GM21717 (cell line): ENCODE results near the gene MYH1.
"Not testable (repeated sequence)": the region's sequence is repeated elsewhere in the genome, so short reads cannot be mapped to it uniquely, and the experiment has no call there.

Experiments used
- ATAC-seq: cut with Tn5 transposase; IDR thresholded peaks from one replicate; pipeline ENCODE4 v1.9.1; 2021; ENCODE audit warnings: mild to moderate bottlenecking, moderate library complexity; ENCODE audit not compliant: unreplicated experiment

Gene MYH1

GRCh38 chr17:10518271-10519037, at the start of gene MYH1:
TSS of gene MYH1 (minus strand) at chr17:10518542. CDS start at chr17:10516642, 1,900 bp downstream.
- ATAC-seq, result no peak

DNA sequence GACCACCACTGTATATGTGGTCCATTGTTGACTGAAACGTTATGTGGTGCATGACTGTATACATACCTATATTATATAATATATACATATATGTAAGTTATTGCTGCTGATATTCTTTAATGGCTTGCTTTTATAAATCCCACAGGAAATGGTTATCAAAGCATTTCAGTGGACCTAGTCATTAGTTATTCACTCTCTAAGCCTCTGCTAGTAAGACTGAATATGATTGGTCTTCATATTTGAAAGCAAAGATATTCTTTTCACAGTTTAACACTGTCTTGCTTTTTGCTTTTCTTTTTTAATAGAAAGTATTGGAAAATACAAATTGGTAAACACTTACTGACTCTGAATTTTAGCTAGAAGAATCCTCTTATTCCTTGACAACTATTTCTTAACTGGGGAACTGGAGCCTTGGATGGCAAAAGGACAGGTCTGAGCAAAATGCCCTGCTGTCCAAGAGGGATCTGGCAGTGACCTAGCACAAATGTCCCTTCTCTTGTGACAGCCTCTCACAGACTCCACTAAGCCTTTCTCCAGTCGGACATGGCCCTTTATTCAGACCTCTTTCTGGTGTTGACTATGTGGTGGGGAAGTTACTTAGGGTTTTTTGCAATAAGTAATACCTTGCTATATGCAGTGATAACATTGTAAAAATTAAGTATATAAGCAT, 45.8 kb upstream of the MYH1 start:
- ATAC-seq, result no peak

GRCh38 chr17:10558049-10558448, 39.7 kb upstream of the MYH1 start:
- no peak for ATAC-seq

DNA sequence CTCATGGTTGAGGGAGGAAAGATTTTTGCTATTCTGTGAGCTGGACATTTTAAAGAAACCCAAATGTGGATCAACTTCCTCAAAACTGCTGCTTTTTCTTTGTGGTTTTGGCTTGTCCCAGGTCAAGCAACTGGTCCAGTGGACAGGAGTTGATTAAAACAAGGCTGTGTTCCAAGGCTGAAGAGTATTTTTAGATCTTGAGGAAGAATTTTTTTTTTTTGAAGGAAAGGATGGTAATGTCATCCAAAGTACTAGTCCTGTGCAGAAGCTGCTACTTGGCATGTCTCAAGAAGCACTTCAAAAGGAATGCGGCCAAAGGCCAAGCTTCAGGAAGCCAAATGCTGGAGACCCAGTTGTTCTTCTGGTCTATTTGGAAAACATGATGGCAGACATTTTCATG, 39.1 kb upstream of the MYH1 start:
- no peak for ATAC-seq

- no peak for ATAC-seq
Measured at GRCh38 chr17:10556301-10557005, 38.1 kb upstream of the MYH1 start.

DNA sequence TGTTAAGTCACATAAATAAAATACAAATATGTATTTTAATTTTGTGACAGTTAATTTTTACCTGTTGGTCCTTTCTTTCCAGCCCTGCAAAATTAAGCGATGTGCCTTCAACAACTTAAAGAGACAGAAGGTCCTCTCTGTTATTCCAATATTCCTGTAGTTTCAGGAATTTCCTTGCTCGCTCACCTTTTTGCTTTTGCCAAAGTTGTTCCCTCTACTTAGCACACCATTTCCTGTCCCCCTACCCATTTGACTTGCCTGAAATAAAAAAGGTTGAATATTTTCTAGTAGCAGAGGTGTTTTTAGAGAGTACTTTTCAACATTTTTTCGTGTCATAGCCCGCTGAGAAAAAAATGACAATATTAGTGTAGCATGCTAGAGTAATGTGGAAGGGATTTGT, 31.7 kb upstream of the MYH1 start:
- no peak for ATAC-seq

DNA sequence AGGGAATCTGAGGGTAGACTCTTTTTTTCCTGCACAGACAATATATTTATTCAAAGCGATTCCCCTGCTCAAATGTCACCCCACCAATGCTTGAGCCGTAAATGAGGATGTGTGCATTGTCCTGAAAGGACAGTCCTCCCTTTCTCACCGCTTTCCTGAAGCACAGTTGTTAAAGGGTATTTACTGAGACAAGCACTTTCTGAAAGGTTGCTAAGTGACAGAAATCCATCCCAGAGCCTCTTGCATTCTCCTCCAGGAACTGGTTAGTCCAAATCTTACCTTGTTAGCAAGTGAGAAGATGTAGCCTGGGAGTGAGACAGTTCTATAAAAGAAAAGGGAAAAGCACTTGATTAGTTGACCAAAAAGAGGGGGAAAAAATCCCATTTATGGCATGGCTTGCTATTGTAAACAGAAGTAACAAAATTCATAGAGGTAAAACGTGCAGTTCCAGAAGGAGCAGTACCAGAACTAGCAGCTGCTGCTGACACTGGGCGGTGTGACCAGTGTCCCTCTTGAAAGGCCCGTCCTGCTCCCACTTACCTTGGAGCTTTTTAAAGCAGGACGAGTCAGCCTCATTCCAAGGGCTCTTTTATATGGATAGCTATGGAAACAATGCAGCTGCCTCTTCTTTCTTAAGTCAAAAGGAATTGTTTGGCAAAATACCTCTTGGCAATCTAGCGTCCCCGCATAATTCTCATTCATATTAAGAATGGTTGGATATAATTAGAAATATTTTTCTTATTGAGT, 30.9 kb upstream of the MYH1 start, which contains the start of gene MYH2:
MYH2 (minus strand) TSS at position 563 of the 747 bp plus-strand sequence. CDS start 1,738 bp downstream, outside the sequence.
- ATAC-seq, result no peak

- no peak for ATAC-seq
Measured at GRCh38 chr17:10547351-10547750, 29.0 kb upstream of the MYH1 start.

DNA sequence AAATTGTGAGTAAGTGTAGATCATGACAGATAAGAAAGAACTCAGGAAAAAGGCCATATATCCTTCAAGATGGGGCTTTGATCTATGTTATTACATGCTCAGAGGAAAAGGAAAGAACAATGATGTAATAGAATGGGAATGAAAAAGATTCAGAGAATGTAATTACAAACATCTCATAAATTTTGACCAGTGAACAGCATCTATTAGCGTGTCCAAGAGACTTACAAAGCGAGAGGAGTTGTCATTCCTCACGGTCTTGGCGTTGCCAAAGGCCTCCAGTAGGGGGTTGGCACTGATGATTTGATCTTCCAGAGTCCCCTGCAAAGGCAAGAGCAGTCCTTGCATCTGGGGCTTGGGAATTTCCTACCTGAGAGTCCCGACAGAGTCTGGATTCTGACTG, 25.1 kb upstream of the MYH1 start:
- not testable (repeated sequence) for ATAC-seq

DNA sequence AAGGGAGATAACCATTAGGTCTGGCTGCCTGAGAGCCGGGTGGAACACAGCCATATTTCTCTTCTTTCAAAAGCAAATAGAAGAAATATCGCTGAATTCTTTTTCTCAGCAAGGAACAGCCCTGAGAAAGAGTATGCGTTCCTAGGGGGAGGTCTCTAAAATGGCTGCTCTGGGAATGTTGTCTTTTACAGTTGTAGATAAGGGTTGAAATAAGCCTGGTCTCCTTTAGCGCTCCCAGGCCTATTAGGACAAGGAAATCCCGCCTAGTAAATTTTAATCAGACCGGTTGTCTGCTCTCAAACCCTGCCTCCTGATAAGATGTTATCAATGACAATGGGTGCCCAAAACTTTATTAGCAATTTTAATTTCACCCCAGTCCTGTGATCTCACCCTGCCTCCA, 22.8 kb upstream of the MYH1 start:
- not testable (repeated sequence) for ATAC-seq

GRCh38 chr17:10532026-10532425, 13.7 kb upstream of the MYH1 start:
- no peak for ATAC-seq

- ATAC-seq, result no peak
Measured at GRCh38 chr17:10527419-10527818, 9.1 kb upstream of the MYH1 start.

- ATAC-seq, result no peak
Measured at GRCh38 chr17:10526517-10526916, 8.2 kb upstream of the MYH1 start.

- ATAC-seq, result no peak
Measured at GRCh38 chr17:10523064-10523463, 4.7 kb upstream of the MYH1 start.

DNA sequence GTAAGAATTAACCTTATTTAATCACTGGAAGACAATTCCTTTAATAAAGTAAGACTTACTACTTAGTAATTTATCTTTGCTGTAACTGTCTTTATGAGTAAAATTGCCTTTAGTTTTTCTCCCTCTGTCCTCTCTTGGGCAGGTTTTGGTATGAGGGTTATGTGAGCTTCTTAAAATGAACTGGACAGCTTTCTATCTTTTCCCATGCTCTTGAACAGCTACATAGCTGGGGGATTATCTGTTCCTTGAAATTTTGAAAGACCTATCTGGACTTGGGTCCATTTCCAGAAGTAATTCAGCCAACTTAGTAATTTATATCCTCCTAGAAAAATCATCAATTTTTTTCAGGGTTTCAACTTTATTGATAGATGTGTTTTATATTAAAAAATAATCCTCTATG, 3.6 kb upstream of the MYH1 start:
- ATAC-seq, result no peak

DNA sequence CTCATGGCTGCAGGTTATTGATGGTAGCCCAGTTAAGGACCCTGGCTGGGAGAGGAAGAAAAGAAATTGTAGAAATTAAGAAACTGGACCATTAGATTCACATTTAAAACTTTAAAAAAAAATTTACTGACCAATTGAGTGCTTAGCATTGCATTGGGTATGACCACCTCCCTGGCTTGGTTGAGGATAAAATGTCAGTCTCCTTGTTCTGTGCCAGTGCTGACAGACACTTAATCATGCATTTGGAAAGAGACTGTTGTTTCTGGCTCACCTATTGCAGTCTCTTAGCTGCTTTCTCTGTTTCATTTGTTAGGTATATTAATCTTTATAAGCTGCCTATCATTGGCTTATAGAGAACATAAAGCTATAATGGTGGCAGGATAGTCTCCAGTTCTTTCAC, 1.7 kb downstream of the MYH1 start:
- no peak for ATAC-seq

DNA sequence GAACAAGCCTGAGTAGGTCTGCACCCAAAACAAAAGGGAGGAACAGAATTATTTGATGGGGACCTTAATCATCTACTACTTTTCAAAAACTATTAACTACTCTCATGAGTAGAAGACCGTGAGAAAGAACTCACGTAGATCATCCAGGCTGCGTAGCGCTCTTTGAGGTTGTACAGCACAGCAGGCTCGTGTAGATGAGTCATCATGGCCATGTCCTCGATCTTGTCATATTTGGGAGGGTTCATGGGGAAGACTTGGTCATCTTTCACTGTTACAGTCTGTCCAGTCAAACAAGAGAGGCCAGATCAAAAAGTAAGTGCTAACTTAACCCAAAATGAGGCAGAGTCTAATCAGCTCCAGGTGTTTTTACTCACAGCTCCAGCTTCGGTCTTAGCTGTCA, 2.3 kb downstream of the MYH1 start:
- no peak for ATAC-seq

DNA sequence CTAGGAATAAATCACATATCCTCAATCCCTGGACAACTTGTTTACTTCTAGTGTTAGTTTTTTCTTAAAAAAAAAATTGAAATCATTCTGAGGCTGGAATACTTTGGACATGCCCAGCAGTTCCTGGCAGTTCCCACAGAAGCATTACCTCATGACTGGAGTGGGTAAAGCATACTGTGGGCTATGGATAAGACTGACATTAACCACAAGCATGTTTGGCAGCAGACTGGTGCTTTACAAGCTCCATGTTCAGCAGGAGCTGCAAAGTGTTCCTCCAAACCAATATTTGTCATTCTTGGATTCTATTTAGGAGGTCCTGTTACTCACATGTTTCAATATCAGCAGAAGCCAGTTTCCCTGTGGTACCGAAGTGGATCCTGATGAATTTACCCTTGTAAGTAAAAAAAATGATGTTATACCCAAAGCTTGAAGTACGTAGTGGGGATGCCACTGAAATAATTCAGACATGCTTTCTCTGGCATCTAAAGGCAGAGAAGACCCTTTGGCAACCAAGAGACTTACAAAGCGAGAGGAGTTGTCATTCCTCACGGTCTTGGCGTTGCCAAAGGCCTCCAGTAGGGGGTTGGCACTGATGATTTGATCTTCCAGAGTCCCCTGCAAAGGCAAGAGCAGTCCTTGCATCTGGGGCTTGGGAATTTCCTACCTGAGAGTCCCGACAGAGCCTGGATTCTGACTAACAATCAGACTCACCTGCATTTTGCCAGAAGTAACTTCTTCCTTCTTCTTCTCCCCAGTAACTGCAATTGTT, 4.9 kb downstream of the MYH1 start:
- no peak for ATAC-seq

DNA sequence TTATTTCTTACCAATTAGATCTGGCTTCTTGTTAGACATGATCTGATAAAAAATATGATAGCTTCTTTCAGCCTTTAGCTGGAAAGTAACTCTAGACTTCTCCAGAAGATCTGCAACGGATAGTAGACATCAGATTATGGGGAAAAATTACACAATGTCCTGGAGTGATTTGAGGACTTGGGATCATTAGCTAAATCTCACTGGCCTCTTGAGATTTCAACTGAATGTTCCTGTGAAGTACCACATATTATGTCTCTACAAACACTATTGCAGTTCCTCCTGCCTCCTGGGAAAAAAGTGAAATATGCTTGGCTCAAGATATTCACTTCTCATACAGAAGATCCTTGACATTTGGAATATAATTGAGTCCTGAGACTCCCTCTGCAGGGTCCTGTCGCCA, 5.5 kb downstream of the MYH1 start:
- ATAC-seq, result no peak

GRCh38 chr17:10499950-10500349, 18.4 kb downstream of the MYH1 start:
- ATAC-seq, result no peak
